Esophagus muscularis mucosa (tissue), 4 donors: ENCODE measurements around the gene ATP8B3. TPM values are rescaled to one million over a fixed set of nuclear protein-coding genes. Genes with fewer than 3 reads are reported as not detected.

Source experiments
- DNase-seq: peaks from one replicate; pipeline ENCODE4 v3.0.0-alpha.2; 2017; ENCODE audit errors: extremely low spot score
- H3K27ac ChIP-seq, 4 donors: fragments of 200-600 bp; sonication (generic); replicated peaks in 1 of 4; 1 replicate in 3 of 4; 2 replicates in 1 of 4; pipeline ENCODE4 v1.5.1; 2016 to 2019; ENCODE audit warnings: mild to moderate bottlenecking in 1 of 4
- H3K27me3 ChIP-seq, 4 donors: fragments of 200-600 bp; sonication (generic); one replicate each; pipeline versions ENCODE4 v1.5.1 to v1.6.0; 2016 to 2019
- H3K36me3 ChIP-seq, 4 donors: fragments of 200-600 bp; sonication (generic); one replicate each; pipeline ENCODE4 v1.5.1; 2016 to 2019
- H3K4me1 ChIP-seq, 4 donors: fragments of 200-600 bp; sonication (generic); one replicate each; pipeline ENCODE4 v1.5.1; 2016 to 2019
- H3K4me3 ChIP-seq, 4 donors: fragments of 200-600 bp; sonication (generic); 1 replicate in 2 of 4; 2 replicates in 2 of 4; pipeline ENCODE4 v1.5.1; 2016 to 2019; ENCODE audit warnings: mild to moderate bottlenecking in 4 of 4, moderate library complexity in 1 of 4
- H3K9me3 ChIP-seq, 4 donors: fragments of 200-600 bp; sonication (generic); 1 replicate in 3 of 4; 2 replicates in 1 of 4; pipeline ENCODE4 v1.5.1; 2016 to 2019
- EP300 ChIP-seq: sonication (generic); formaldehyde crosslinking; IDR thresholded peaks from one replicate; pipeline ENCODE4 v1.6.1; 2017; ENCODE audit warnings: antibody characterized with exemption
- POLR2A ChIP-seq: fragments of 450-650 bp; IDR thresholded peaks from one replicate; pipeline ENCODE4 v1.6.1; 2017; ENCODE audit warnings: antibody characterized with exemption, moderate library complexity, mild to moderate bottlenecking, low read depth
- POLR2AphosphoS5 ChIP-seq, 2 donors: sonication (generic); formaldehyde crosslinking; IDR thresholded peaks; one replicate each; pipeline ENCODE4 v1.6.1; 2017; ENCODE audit warnings: antibody characterized with exemption in 2 of 2
- WGBS: methylation state at CpG from one replicate; pipeline ENCODE4 v1.1.5; 2018; 5-methylcytosine and 5-hydroxymethylcytosine counted together
- intact Hi-C: fragments of 100-400 bp; cut with DNase I; formaldehyde crosslinking; loops from one replicate; pipeline ENCODE4 v1.15.1; 2023
- total RNA-seq, 4 donors: library from RNA; depleted of rRNA; stranded (reverse); fragments of >200 nt; gene quantifications; one replicate each; pipeline versions ENCODE4 v1.1.0 to v1.2.1, GENCODE V29; 2016
- TF ChIP-seq, protein P1 (sequence below), 3 experiments: fragments of 200-600 bp in 2 of 3; fragments of 450-650 bp in 1 of 3; sonication (generic) in 2 of 3; IDR thresholded peaks; one replicate each; pipeline ENCODE4 v1.5.1; 2017 to 2019; ENCODE audit warnings: antibody characterized with exemption in 3 of 3, mild to moderate bottlenecking in 2 of 3, moderate library complexity in 1 of 3

The ATP8B3 gene
- total RNA-seq, 4 donors from 2014 or later: 0.19 to 0.92 (median 0.66) TPM

GRCh38 chr19:1810439-1811160, 1.5 kb downstream of the ATP8B3 start:
- no peak for DNase-seq
- Histone ChIP-seq H3K4me1 (peaks cover 15 to 26% (median 24%) of the 10 kb centered on the region in 4 donors), H3K27ac (peak overlapping the region; percentile 67 to 81 (median 78)), H3K27me3 (no peaks in the 10 kb centered on the region), H3K4me3 (no peak overlapping the region), H3K36me3 (peaks cover 3 to 12% (median 10%) of the 10 kb centered on the region in 4 donors), H3K9me3 (no peaks in the 10 kb centered on the region)
- intact Hi-C loops: no loop called here
- 92% methylated on average over 19 of the region's 19 CpGs for WGBS
- TF ChIP-seq, protein P1, sequence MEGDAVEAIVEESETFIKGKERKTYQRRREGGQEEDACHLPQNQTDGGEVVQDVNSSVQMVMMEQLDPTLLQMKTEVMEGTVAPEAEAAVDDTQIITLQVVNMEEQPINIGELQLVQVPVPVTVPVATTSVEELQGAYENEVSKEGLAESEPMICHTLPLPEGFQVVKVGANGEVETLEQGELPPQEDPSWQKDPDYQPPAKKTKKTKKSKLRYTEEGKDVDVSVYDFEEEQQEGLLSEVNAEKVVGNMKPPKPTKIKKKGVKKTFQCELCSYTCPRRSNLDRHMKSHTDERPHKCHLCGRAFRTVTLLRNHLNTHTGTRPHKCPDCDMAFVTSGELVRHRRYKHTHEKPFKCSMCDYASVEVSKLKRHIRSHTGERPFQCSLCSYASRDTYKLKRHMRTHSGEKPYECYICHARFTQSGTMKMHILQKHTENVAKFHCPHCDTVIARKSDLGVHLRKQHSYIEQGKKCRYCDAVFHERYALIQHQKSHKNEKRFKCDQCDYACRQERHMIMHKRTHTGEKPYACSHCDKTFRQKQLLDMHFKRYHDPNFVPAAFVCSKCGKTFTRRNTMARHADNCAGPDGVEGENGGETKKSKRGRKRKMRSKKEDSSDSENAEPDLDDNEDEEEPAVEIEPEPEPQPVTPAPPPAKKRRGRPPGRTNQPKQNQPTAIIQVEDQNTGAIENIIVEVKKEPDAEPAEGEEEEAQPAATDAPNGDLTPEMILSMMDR (IDR thresholded peaks at IDR 0.05): no peak
- no peak for TF ChIP-seq POLR2A
- no peak for TF ChIP-seq EP300
- no peak for TF ChIP-seq POLR2AphosphoS5 (IDR thresholded peaks at IDR 0.05)

DNA sequence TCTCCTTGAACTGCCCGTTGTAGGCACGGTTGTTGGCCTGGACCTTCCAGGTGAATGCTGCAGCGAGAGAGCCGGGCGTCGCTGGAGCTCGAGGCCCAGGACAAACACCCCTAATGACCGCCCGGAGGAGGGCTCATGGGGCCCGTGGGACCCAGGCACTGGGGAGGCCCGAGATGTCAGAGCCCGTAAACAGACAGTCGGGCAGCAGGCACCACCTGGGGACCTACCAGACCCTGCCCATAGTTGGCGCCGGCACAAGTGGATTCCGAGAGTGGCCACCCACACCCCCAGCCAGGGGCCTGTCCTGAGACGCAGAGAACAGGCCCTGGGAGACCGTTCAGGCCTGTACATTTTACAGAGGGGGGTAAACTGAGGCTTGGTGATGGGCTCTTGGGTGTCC, 2.4 kb downstream of the ATP8B3 start:
- intact Hi-C loops: no loop called here
- no peak overlapping the region for H3K27ac ChIP-seq
- no peak overlapping the region for H3K4me3 ChIP-seq
- no peaks in the 10 kb centered on the region for H3K27me3 ChIP-seq
- H3K4me1 ChIP-seq: peaks cover 15 to 26% (median 24%) of the 10 kb centered on the region in 4 donors
- no peak for TF ChIP-seq POLR2AphosphoS5 (IDR thresholded peaks at IDR 0.05)
- no peak for TF ChIP-seq EP300
- TF ChIP-seq POLR2A: no peak
- TF ChIP-seq, protein P1 (IDR thresholded peaks at IDR 0.05): no peak
- no peak for DNase-seq
- H3K36me3 ChIP-seq: peaks cover 0 to 4% (median 1%) of the 10 kb centered on the region in 4 donors
- 85% methylated on average over 13 of the region's 18 CpGs for WGBS
- no peaks in the 10 kb centered on the region for H3K9me3 ChIP-seq

DNA sequence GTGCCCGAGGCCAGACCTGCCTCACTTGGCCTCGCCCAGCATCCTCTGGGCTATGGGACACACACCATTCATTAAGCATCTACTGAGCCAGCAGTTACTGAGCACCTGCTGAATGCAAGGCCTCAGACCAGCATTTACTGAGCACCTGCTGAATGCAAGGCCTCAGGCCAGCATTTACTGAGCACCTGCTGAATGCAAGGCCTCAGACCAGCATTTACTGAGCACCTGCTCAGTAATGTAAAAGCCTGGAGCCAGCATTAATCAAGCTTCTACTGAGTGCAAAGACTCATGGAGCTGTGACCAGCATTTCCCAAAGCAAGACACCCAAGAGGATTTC, 3.7 kb downstream of the ATP8B3 start:
- intact Hi-C loops: no loop called here
- Histone ChIP-seq H3K27me3 (no peaks in the 10 kb centered on the region), H3K27ac (no peak overlapping the region), H3K9me3 (no peaks in the 10 kb centered on the region), H3K4me3 (no peak overlapping the region), H3K4me1 (peaks cover 15 to 22% (median 20%) of the 10 kb centered on the region in 4 donors), H3K36me3 (no peaks in the 10 kb centered on the region)
- no CpG with 5 or more reads among the region's 2 CpGs for WGBS
- no peak for DNase-seq
- no peak for TF ChIP-seq EP300
- TF ChIP-seq POLR2A: no peak
- TF ChIP-seq POLR2AphosphoS5 (IDR thresholded peaks at IDR 0.05): no peak
- TF ChIP-seq, protein P1 (IDR thresholded peaks at IDR 0.05): no peak

GRCh38 chr19:1807695-1808394, 4.2 kb downstream of the ATP8B3 start:
- Histone ChIP-seq H3K9me3 (no peaks in the 10 kb centered on the region), H3K27ac (no peak overlapping the region), H3K4me3 (no peak overlapping the region), H3K36me3 (no peaks in the 10 kb centered on the region), H3K27me3 (no peaks in the 10 kb centered on the region), H3K4me1 (peaks cover 10 to 16% (median 15%) of the 10 kb centered on the region in 4 donors)
- WGBS: 69% methylated on average over 28 of the region's 30 CpGs
- no peak for DNase-seq
- intact Hi-C loops: no loop called here
- TF ChIP-seq EP300: no peak
- TF ChIP-seq POLR2AphosphoS5 (IDR thresholded peaks at IDR 0.05): no peak
- TF ChIP-seq POLR2A: no peak
- TF ChIP-seq, protein P1 (IDR thresholded peaks at IDR 0.05): no peak
